HepG2 (cell line): ENCODE results near the gene ARHGEF26. TPM values are rescaled to one million over a fixed set of nuclear protein-coding genes. Genes with fewer than 3 reads are reported as not detected.

Experiments
- AHR ChIP-seq: IDR thresholded peaks from 2 replicates; pipeline ENCODE4 v1.6.1; 2018; ENCODE audit warnings: missing genetic modification reagents, missing compliant biosample characterization
- DPF2 ChIP-seq: sonication (generic); formaldehyde crosslinking; IDR thresholded peaks from 2 replicates; pipeline ENCODE4 v1.4.0; 2020; ENCODE audit warnings: mild to moderate bottlenecking, low read depth, missing genetic modification reagents, borderline replicate concordance
- FOXO4 ChIP-seq: sonication (generic); formaldehyde crosslinking; conservative IDR thresholded peaks from 2 replicates; pipeline ENCODE4 v1.8.1; 2023; ENCODE audit warnings: missing genetic modification reagents
- KLF16 ChIP-seq, 2 experiments: sonication (generic) in 1 of 2; formaldehyde crosslinking in 1 of 2; IDR thresholded peaks; 2 replicates each; pipeline versions ENCODE4 v1.6.1 to v1.8.0; 2016 to 2023; ENCODE audit warnings: missing genetic modification reagents in 2 of 2, missing compliant biosample characterization in 1 of 2
- MIER3 ChIP-seq: IDR thresholded peaks from 2 replicates; pipeline ENCODE4 v1.6.1; 2016; ENCODE audit warnings: missing compliant biosample characterization, borderline replicate concordance
- MNT ChIP-seq: fragments of 450-650 bp; IDR thresholded peaks from 2 replicates; pipeline ENCODE4 v1.6.1; 2016
- NR0B2 ChIP-seq: sonication (generic); formaldehyde crosslinking; IDR thresholded peaks from 2 replicates; pipeline ENCODE4 v1.4.0; 2020; ENCODE audit warnings: mild to moderate bottlenecking, missing genetic modification reagents
- NR2F1 ChIP-seq, 2 experiments: fragments of 450-650 bp in 1 of 2; formaldehyde crosslinking in 1 of 2; IDR thresholded peaks; 2 replicates each; pipeline versions ENCODE4 v1.5.0 to v1.6.1; 2016 to 2020; ENCODE audit warnings: mild to moderate bottlenecking in 1 of 2, missing compliant biosample characterization in 1 of 2, missing genetic modification reagents in 1 of 2, moderate library complexity in 1 of 2
- SKI ChIP-seq: fragments of 450-650 bp; IDR thresholded peaks from one replicate; pipeline ENCODE4 v1.6.1; 2018; ENCODE audit warnings: mild to moderate bottlenecking; ENCODE audit not compliant: partially characterized antibody
- SMAD3 ChIP-seq: sonication (generic); formaldehyde crosslinking; IDR thresholded peaks from 2 replicates; pipeline ENCODE4 v1.4.0; 2020; ENCODE audit warnings: missing genetic modification reagents
- SRF ChIP-seq: IDR thresholded peaks from 2 replicates; pipeline ENCODE4 v1.6.1; 2011; ENCODE audit warnings: mild to moderate bottlenecking, low read depth, low read length, moderate library complexity
- ZNF10 ChIP-seq: sonication (generic); formaldehyde crosslinking; IDR thresholded peaks from 2 replicates; pipeline ENCODE4 v1.4.0; 2020; ENCODE audit warnings: mild to moderate bottlenecking, low read depth, missing genetic modification reagents, borderline replicate concordance
- ZNF124 ChIP-seq: sonication (generic); formaldehyde crosslinking; IDR thresholded peaks from 2 replicates; pipeline ENCODE4 v1.4.0; 2020; ENCODE audit warnings: missing genetic modification reagents
- ZNF335 ChIP-seq: sonication (generic); formaldehyde crosslinking; IDR thresholded peaks from 2 replicates; pipeline ENCODE4 v1.4.0; 2020; ENCODE audit warnings: missing genetic modification reagents
- ZNF609 ChIP-seq: sonication (generic); formaldehyde crosslinking; IDR thresholded peaks from 2 replicates; pipeline ENCODE4 v1.4.0; 2020; ENCODE audit warnings: mild to moderate bottlenecking, missing genetic modification reagents, borderline replicate concordance
- ZNF724P ChIP-seq: sonication (generic); formaldehyde crosslinking; IDR thresholded peaks from 2 replicates; pipeline ENCODE4 v1.8.0; 2022; ENCODE audit warnings: missing genetic modification reagents, borderline replicate concordance
- ZNF740 ChIP-seq: sonication (generic); formaldehyde crosslinking; IDR thresholded peaks from 2 replicates; pipeline ENCODE4 v1.4.0; 2020; ENCODE audit warnings: missing genetic modification reagents
- ZNF891 ChIP-seq: sonication (generic); formaldehyde crosslinking; IDR thresholded peaks from 2 replicates; pipeline ENCODE4 v1.5.0; 2020; ENCODE audit warnings: mild to moderate bottlenecking, missing genetic modification reagents
- ZSCAN30 ChIP-seq: sonication (generic); formaldehyde crosslinking; IDR thresholded peaks from 2 replicates; pipeline ENCODE4 v1.5.0; 2020; ENCODE audit warnings: mild to moderate bottlenecking, missing genetic modification reagents
- polyA plus RNA-seq, 8 experiments: library from polyadenylated mRNA; depleted of rRNA in 3 of 8; stranded (reverse) in 7 of 8; unstranded in 1 of 8; fragments of >200 nt; fragmentation: Illumina TruSeq in 4 of 8; extraction: Trizol in 4 of 8; gene quantifications; 2 replicates each; pipeline versions ENCODE4 v1.2.1 to v1.2.3, GENCODE V29; 2011 to 2016; ENCODE audit warnings: low read depth in 4 of 8, missing spikeins in 1 of 8, mixed read lengths in 1 of 8; ENCODE audit not compliant: insufficient read depth in 1 of 8
- total RNA-seq, 5 experiments: library from RNA; depleted of rRNA; stranded (reverse); fragments of >200 nt; fragmentation: Illumina TruSeq; extraction: Trizol; gene quantifications; 2 replicates each; pipeline ENCODE4 v1.2.3, GENCODE V29; 2016; ENCODE audit warnings: low read depth in 1 of 5

ARHGEF26 gene
- total and polyA plus RNA-seq, 2 of the 13 experiments (the other 11 are each of a cell fraction or from before 2014, with no cell fraction given), result 0.74 to 6.1 TPM

GRCh38 chr3:154252759-154253638 lies 131.8 kb downstream of the ARHGEF26 start (continued):
- no peak for TF ChIP-seq ZNF609
- no peak for TF ChIP-seq NR2F1 (CRISPR knock-in tag; IDR thresholded peaks at IDR 0.05)
- TF ChIP-seq ZNF740, result no peak
- no peak for TF ChIP-seq NR0B2 (CRISPR knock-in tag)
- TF ChIP-seq SKI, result no peak
- TF ChIP-seq SMAD3 (CRISPR knock-in tag), result 0 out of 2 replicates have a peak, but pooled peaks have one; percentile 29
- TF ChIP-seq ZSCAN30, result no peak
- TF ChIP-seq ZNF891, result no peak
- 0 out of 2 replicates have a peak, but pooled peaks have one; percentile 46 for TF ChIP-seq ZNF124 (CRISPR knock-in tag)
- TF ChIP-seq DPF2, result no peak
- no peak for TF ChIP-seq ZNF10 (CRISPR knock-in tag)
- no peak for TF ChIP-seq ZNF724P (CRISPR knock-in tag)
- no peak for TF ChIP-seq FOXO4
- no peak for TF ChIP-seq SRF
- TF ChIP-seq KLF16 (CRISPR knock-in tag; IDR thresholded peaks at IDR 0.05), result peak in 1 of 2 experiments; percentile 50; a peak in 1 of 4 replicates
- no peak for TF ChIP-seq MNT
- no peak for TF ChIP-seq MIER3 (CRISPR knock-in tag)
- no peak for TF ChIP-seq AHR (CRISPR knock-in tag)
- TF ChIP-seq ZNF335 (CRISPR knock-in tag), result no peak
